CD4-positive, alpha-beta T cell treated with Interleukin-12 subunit alpha and Interleukin-12 subunit beta, for 1 hour (primary cell): ENCODE data around the gene METAP1.
"Not testable (repeated sequence)": the region's sequence is repeated elsewhere in the genome, so short reads cannot be mapped to it uniquely, and the experiment has no call there.

ENCODE experiments used
- DNase-seq: peaks from one replicate; pipeline ENCODE4 v3.0.0-alpha.2; 2020

Gene METAP1

DNA sequence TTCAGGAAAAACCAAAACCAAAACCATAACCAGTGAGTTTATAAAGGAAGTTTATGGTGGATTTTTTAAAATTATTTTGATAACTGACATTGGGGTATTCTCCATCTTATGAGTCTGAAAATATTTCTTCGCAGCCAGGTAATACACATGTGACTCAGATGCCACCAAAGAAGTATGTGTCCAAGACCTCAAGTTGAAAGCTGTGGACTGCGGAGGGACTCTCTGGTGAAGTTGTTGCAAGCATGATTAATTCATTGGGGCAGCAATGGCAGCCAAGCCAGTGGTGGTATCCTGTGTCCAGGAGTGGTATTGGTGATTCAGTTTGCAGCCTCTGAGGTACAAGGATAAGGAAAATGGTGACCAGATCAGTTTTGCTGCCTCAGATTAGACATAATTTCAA lies 107.1 kb downstream of the METAP1 start:
- no peak for DNase-seq

DNA sequence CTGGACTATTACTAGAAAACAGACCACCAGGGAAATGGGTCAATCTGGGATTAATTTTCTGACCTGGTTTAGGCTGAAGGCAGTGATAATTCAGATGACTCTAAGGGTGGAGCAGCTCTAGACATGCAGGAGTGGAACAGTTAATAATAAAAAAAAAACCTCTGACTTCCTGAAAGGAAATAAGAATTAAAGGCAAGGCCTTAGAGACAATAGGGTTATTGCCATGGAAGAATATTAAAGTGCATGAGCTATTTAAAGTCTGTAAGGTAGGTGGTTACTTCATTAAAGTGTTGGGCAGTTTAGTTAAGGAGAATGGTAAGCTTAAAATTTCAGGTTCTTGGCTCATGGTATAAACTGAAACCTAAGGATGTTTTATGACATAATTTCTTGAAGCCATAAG lies 107.6 kb downstream of the METAP1 start:
- DNase-seq, result no peak

- no peak for DNase-seq
These were observed 108.6 kb downstream of the METAP1 start for GRCh38 chr4:99104153-99104552.

DNA sequence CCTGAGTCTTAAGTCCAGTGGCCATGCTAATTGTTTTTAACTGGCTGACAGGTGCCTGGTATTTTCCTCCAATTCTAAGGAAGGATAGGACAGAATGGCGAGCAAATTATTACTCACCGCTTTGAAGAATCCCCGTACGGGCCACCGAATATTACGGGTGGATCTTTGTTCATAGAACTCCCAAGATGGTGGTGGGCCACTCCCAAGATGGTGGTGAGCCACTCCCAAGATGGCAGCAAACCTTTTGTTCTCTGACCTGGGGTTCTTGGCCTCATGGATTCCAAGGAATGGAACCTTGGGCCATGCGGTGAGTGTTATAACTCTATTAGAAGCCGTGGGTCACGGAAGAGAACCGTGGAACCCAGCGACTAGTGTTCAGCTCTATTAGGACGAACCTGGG lies 113.8 kb downstream of the METAP1 start:
- not testable (repeated sequence) for DNase-seq
